Esophagus muscularis mucosa (tissue), 4 donors: ENCODE measurements around the gene NDUFB7. TPM values are rescaled to one million over a fixed set of nuclear protein-coding genes. Genes with fewer than 3 reads are reported as not detected.
"Not testable (repeated sequence)": the region's sequence is repeated elsewhere in the genome, so short reads cannot be mapped to it uniquely, and the experiment has no call there.

Experiments
- DNase-seq: peaks from one replicate; pipeline ENCODE4 v3.0.0-alpha.2; 2017; ENCODE audit errors: extremely low spot score
- H3K27ac ChIP-seq, 4 donors: fragments of 200-600 bp; sonication (generic); replicated peaks in 1 of 4; 1 replicate in 3 of 4; 2 replicates in 1 of 4; pipeline ENCODE4 v1.5.1; 2016 to 2019; ENCODE audit warnings: mild to moderate bottlenecking in 1 of 4
- H3K27me3 ChIP-seq, 4 donors: fragments of 200-600 bp; sonication (generic); one replicate each; pipeline versions ENCODE4 v1.5.1 to v1.6.0; 2016 to 2019
- H3K36me3 ChIP-seq, 4 donors: fragments of 200-600 bp; sonication (generic); one replicate each; pipeline ENCODE4 v1.5.1; 2016 to 2019
- H3K4me1 ChIP-seq, 4 donors: fragments of 200-600 bp; sonication (generic); one replicate each; pipeline ENCODE4 v1.5.1; 2016 to 2019
- H3K4me3 ChIP-seq, 4 donors: fragments of 200-600 bp; sonication (generic); 1 replicate in 2 of 4; 2 replicates in 2 of 4; pipeline ENCODE4 v1.5.1; 2016 to 2019; ENCODE audit warnings: mild to moderate bottlenecking in 4 of 4, moderate library complexity in 1 of 4
- H3K9me3 ChIP-seq, 4 donors: fragments of 200-600 bp; sonication (generic); 1 replicate in 3 of 4; 2 replicates in 1 of 4; pipeline ENCODE4 v1.5.1; 2016 to 2019
- CTCF ChIP-seq, 3 experiments: fragments of 200-600 bp in 2 of 3; fragments of 450-650 bp in 1 of 3; sonication (generic) in 2 of 3; IDR thresholded peaks; one replicate each; pipeline ENCODE4 v1.5.1; 2017 to 2019; ENCODE audit warnings: antibody characterized with exemption in 3 of 3, mild to moderate bottlenecking in 2 of 3, moderate library complexity in 1 of 3
- EP300 ChIP-seq: sonication (generic); formaldehyde crosslinking; IDR thresholded peaks from one replicate; pipeline ENCODE4 v1.6.1; 2017; ENCODE audit warnings: antibody characterized with exemption
- POLR2A ChIP-seq: fragments of 450-650 bp; IDR thresholded peaks from one replicate; pipeline ENCODE4 v1.6.1; 2017; ENCODE audit warnings: antibody characterized with exemption, moderate library complexity, mild to moderate bottlenecking, low read depth
- POLR2AphosphoS5 ChIP-seq, 2 donors: sonication (generic); formaldehyde crosslinking; IDR thresholded peaks; one replicate each; pipeline ENCODE4 v1.6.1; 2017; ENCODE audit warnings: antibody characterized with exemption in 2 of 2
- WGBS: methylation state at CpG from one replicate; pipeline ENCODE4 v1.1.5; 2018; 5-methylcytosine and 5-hydroxymethylcytosine counted together
- intact Hi-C: fragments of 100-400 bp; cut with DNase I; formaldehyde crosslinking; loops from one replicate; pipeline ENCODE4 v1.15.1; 2023
- total RNA-seq, 4 donors: library from RNA; depleted of rRNA; stranded (reverse); fragments of >200 nt; gene quantifications; one replicate each; pipeline versions ENCODE4 v1.1.0 to v1.2.1, GENCODE V29; 2016

NDUFB7 gene
- 100 to 1,000 TPM; 297 to 522 (median 319) TPM for total RNA-seq

GRCh38 chr19:14571695-14572490 is at the start of gene NDUFB7:
Gene NDUFB7 (minus strand): TSS chr19:14572066. CDS start chr19:14572000, 66 bp downstream.
- Histone ChIP-seq H3K4me1 (peaks cover 22 to 51% (median 39%) of the 10 kb centered on the region in 4 donors), H3K9me3 (no peaks in the 10 kb centered on the region), H3K4me3 (peak within 1 kb of the TSS; percentile 86 to 99 (median 94)), H3K36me3 (peaks cover 0 to 19% (median 16%) of the 10 kb centered on the region in 4 donors), H3K27ac (peak within 1 kb of the TSS; percentile 72 to 88 (median 83)), H3K27me3 (no peaks in the 10 kb centered on the region)
- WGBS: 9% methylated on average over 12 of the region's 40 CpGs
- peak; percentile 96 for DNase-seq
- intact Hi-C loops: no loop called here
- TF ChIP-seq CTCF (IDR thresholded peaks at IDR 0.05) (peak; percentile 81 to 94 (median 85)), POLR2AphosphoS5 (IDR thresholded peaks at IDR 0.05) (peak; percentile 90 to 95), EP300 (no peak), POLR2A (no peak)

GRCh38 chr19:14619404-14619803 is 47.5 kb upstream of the NDUFB7 start:
- TF ChIP-seq EP300: no peak
- no peak for TF ChIP-seq POLR2A
- TF ChIP-seq CTCF (IDR thresholded peaks at IDR 0.05): no peak
- no peak for TF ChIP-seq POLR2AphosphoS5 (IDR thresholded peaks at IDR 0.05)
- H3K27ac ChIP-seq: no peak overlapping the region
- H3K4me1 ChIP-seq: no peaks in the 10 kb centered on the region
- H3K4me3 ChIP-seq: no peak overlapping the region
- no peak for DNase-seq
- H3K27me3 ChIP-seq: no peaks in the 10 kb centered on the region
- intact Hi-C loops: no loop called here
- H3K9me3 ChIP-seq: peaks cover 0 to 14% (median 13%) of the 10 kb centered on the region in 4 donors
- no peaks in the 10 kb centered on the region for H3K36me3 ChIP-seq

GRCh38 chr19:14616407-14616806 is 44.5 kb upstream of the NDUFB7 start:
- H3K9me3 ChIP-seq: peaks cover 0 to 14% (median 13%) of the 10 kb centered on the region in 4 donors
- whole genome bisulfite sequencing: 87% methylated on average over 3 of the region's 3 CpGs
- no peak for DNase-seq
- no peaks in the 10 kb centered on the region for H3K4me1 ChIP-seq
- TF ChIP-seq POLR2AphosphoS5 (IDR thresholded peaks at IDR 0.05) (no peak), POLR2A (no peak), CTCF (IDR thresholded peaks at IDR 0.05) (no peak), EP300 (no peak)
- no peak overlapping the region for H3K27ac ChIP-seq
- H3K36me3 ChIP-seq: no peaks in the 10 kb centered on the region
- H3K27me3 ChIP-seq: no peaks in the 10 kb centered on the region
- no peak overlapping the region for H3K4me3 ChIP-seq
- intact Hi-C loops: no loop called here

GRCh38 chr19:14615623-14616022 is 43.8 kb upstream of the NDUFB7 start:
- intact Hi-C loops: no loop called here
- H3K36me3 ChIP-seq: no peaks in the 10 kb centered on the region
- 90% methylated on average over 8 of the region's 8 CpGs for WGBS
- no peak overlapping the region for H3K27ac ChIP-seq
- no peaks in the 10 kb centered on the region for H3K4me1 ChIP-seq
- peaks cover 0 to 14% (median 13%) of the 10 kb centered on the region in 4 donors for H3K9me3 ChIP-seq
- no peak for TF ChIP-seq EP300
- TF ChIP-seq CTCF (IDR thresholded peaks at IDR 0.05): no peak
- TF ChIP-seq POLR2AphosphoS5 (IDR thresholded peaks at IDR 0.05): no peak
- TF ChIP-seq POLR2A: no peak
- no peak overlapping the region for H3K4me3 ChIP-seq
- no peak for DNase-seq
- H3K27me3 ChIP-seq: no peaks in the 10 kb centered on the region

- WGBS: 58% methylated on average over 4 of the region's 4 CpGs
- no peak for DNase-seq
- Histone ChIP-seq H3K27ac (no peak overlapping the region), H3K4me3 (no peak overlapping the region), H3K4me1 (no peaks in the 10 kb centered on the region), H3K9me3 (peaks cover 0 to 4% (median 3%) of the 10 kb centered on the region in 4 donors), H3K36me3 (no peaks in the 10 kb centered on the region), H3K27me3 (no peaks in the 10 kb centered on the region)
- TF ChIP-seq EP300: no peak
- no peak for TF ChIP-seq CTCF (IDR thresholded peaks at IDR 0.05)
- no peak for TF ChIP-seq POLR2AphosphoS5 (IDR thresholded peaks at IDR 0.05)
- no peak for TF ChIP-seq POLR2A
- intact Hi-C loops: no loop called here
These were observed 42.2 kb upstream of the NDUFB7 start for GRCh38 chr19:14614099-14614412.

GRCh38 chr19:14613399-14614098 is 41.7 kb upstream of the NDUFB7 start:
- H3K36me3 ChIP-seq, H3K27ac ChIP-seq, H3K9me3 ChIP-seq, H3K4me1 ChIP-seq, H3K27me3 ChIP-seq, H3K4me3 ChIP-seq, intact Hi-C loops, DNase-seq: not testable (repeated sequence)
- WGBS: 73% methylated on average over 14 of the region's 14 CpGs
